HepG2 (cell line): ENCODE measurements around the gene KARS1. TPM values are rescaled to one million over a fixed set of nuclear protein-coding genes. Genes with fewer than 3 reads are reported as not detected.
A peak's percentile ranks its signal among the peaks of the same experiment; 100 is the strongest.

ENCODE experiments used
- ATAC-seq: fragments of 200-7000 bp; cut with Tn5 transposase; 3 replicates; pipeline ENCODE4 v1.9.1; 2020; ENCODE audit warnings: mild to moderate bottlenecking, moderate library complexity
- Bru-seq: library from RNA; stranded (reverse); fragments of 400-500 nt; gene quantifications from one replicate; lab custom pipeline; 2021; lab: Mats Ljungman, UMichigan
- BruChase-seq, 2 experiments: library from RNA; stranded (reverse); fragments of 400-500 nt; gene quantifications; one replicate each; lab custom pipeline; 2021; lab: Mats Ljungman, UMichigan
- BruUV-seq: library from RNA; stranded (reverse); fragments of 400-500 nt; replicated peaks from 2 replicates; lab custom pipeline; 2021; lab: Mats Ljungman, UMichigan
- CTCF ChIA-PET: fragments of 300-600 bp; formaldehyde crosslinking; extraction: SDS; loops from one replicate; lab custom pipeline; 2021; ENCODE audit warnings: low total read pairs, inconsistent platforms, low intra/inter-chr PET ratio; lab: Yijun Ruan, JAX
- POLR2A ChIA-PET: fragments of 350-600 bp; sonication (Branson Sonifier 250); formaldehyde crosslinking; loops from one replicate; lab custom pipeline; 2020; ENCODE audit warnings: antibody characterized with exemption, inconsistent platforms; lab: Yijun Ruan, JAX
- DNase-seq: peaks from one replicate; pipeline ENCODE4 v3.0.0-alpha.2; 2015; ENCODE audit warnings: low spot score
- FAIRE-seq: peaks from 3 replicates; lab custom pipeline; 2011; peaks lifted over from hg19 to GRCh38; lab: Jason Lieb, UNC
- H2AFZ ChIP-seq: one replicate; pipeline ENCODE4 v1.6.1; 2011; ENCODE audit warnings: low read length, inconsistent platforms
- H3K27ac ChIP-seq: fragments of 300-600 bp; 3 replicates; pipeline ENCODE4 v1.8.0; 2011; ENCODE audit warnings: mixed run types, mild to moderate bottlenecking, mixed read lengths, low read length, inconsistent platforms; ENCODE audit not compliant: insufficient read depth; ENCODE audit errors: extremely low read length
- H3K27me3 ChIP-seq, 2 experiments: fragments of 200-600 bp in 1 of 2; 2 replicates in 1 of 2; 3 replicates in 1 of 2; pipeline versions ENCODE4 v1.6.0 to v1.8.0; 2011; ENCODE audit warnings: low read length in 2 of 2, mild to moderate bottlenecking in 2 of 2, moderate library complexity in 2 of 2, inconsistent platforms in 1 of 2; ENCODE audit not compliant: insufficient read depth in 2 of 2, control insufficient read depth in 1 of 2
- H3K36me3 ChIP-seq, 2 experiments: fragments of 200-600 bp in 1 of 2; replicated peaks in 1 of 2; 2 replicates in 1 of 2; 3 replicates in 1 of 2; pipeline versions ENCODE4 v1.5.1 to v1.8.0; 2011; ENCODE audit warnings: low read length in 2 of 2, inconsistent platforms in 1 of 2; ENCODE audit not compliant: insufficient read depth in 2 of 2, control insufficient read depth in 1 of 2
- H3K4me1 ChIP-seq: 2 replicates; pipeline ENCODE4 v1.5.1; 2012; ENCODE audit warnings: low read length, inconsistent platforms; ENCODE audit not compliant: insufficient read depth
- H3K4me2 ChIP-seq: 2 replicates; pipeline ENCODE4 v1.6.0; 2011; ENCODE audit warnings: low read depth, low read length, inconsistent platforms
- H3K4me3 ChIP-seq, 3 experiments: fragments of 200-600 bp in 1 of 3; sonication (generic), shearing (Covaris generic) in 1 of 3; replicated peaks in 1 of 3; 2 replicates each; pipeline ENCODE4 v1.5.1; 2011 to 2016; ENCODE audit warnings: low read length in 3 of 3, inconsistent platforms in 2 of 3, low read depth in 2 of 3, mild to moderate bottlenecking in 2 of 3, control low read depth in 1 of 3, mixed read lengths in 1 of 3; ENCODE audit not compliant: insufficient read depth in 1 of 3
- H3K79me2 ChIP-seq: one replicate; pipeline ENCODE4 v1.6.1; 2011; ENCODE audit warnings: low read length, inconsistent platforms; ENCODE audit not compliant: insufficient read depth
- H3K9ac ChIP-seq: 2 replicates; pipeline ENCODE4 v1.6.0; 2011; ENCODE audit warnings: mild to moderate bottlenecking, low read depth, low read length, inconsistent platforms; ENCODE audit not compliant: insufficient read depth
- H3K9me3 ChIP-seq: 2 replicates; pipeline ENCODE4 v1.5.1; 2012; ENCODE audit warnings: mild to moderate bottlenecking, low read length
- H4K20me1 ChIP-seq: 2 replicates; pipeline ENCODE4 v1.6.0; 2011; ENCODE audit warnings: inconsistent platforms, mild to moderate bottlenecking, low read length, moderate library complexity; ENCODE audit not compliant: insufficient read depth
- HNF1A ChIP-seq, 2 experiments: sonication (generic) in 1 of 2; formaldehyde crosslinking in 1 of 2; IDR thresholded peaks; 2 replicates each; pipeline versions ENCODE4 v1.4.0 to v1.6.1; 2016 to 2020; ENCODE audit warnings: borderline replicate concordance in 1 of 2, low read depth in 1 of 2, mild to moderate bottlenecking in 1 of 2, missing genetic modification reagents in 1 of 2
- JDP2 ChIP-seq: sonication (generic); formaldehyde crosslinking; IDR thresholded peaks from 2 replicates; pipeline ENCODE4 v1.8.1; 2022; ENCODE audit warnings: missing genetic modification reagents, borderline replicate concordance
- NFIC ChIP-seq: IDR thresholded peaks from 2 replicates; pipeline ENCODE4 v1.6.1; 2012; ENCODE audit warnings: mild to moderate bottlenecking, low read length, inconsistent platforms
- ZHX1 ChIP-seq: sonication (generic); formaldehyde crosslinking; IDR thresholded peaks from 2 replicates; pipeline ENCODE4 v1.8.1; 2022; ENCODE audit warnings: low read depth, mild to moderate bottlenecking, missing genetic modification reagents
- ZNF790 ChIP-seq: sonication (generic); formaldehyde crosslinking; IDR thresholded peaks from 2 replicates; pipeline ENCODE4 v1.8.0; 2022; ENCODE audit warnings: missing genetic modification reagents, mild to moderate bottlenecking, borderline replicate concordance
- WGBS: methylation state at CpG from one replicate; pipeline ENCODE4 v1.1.6; 2017; ENCODE audit warnings: low lambda C conversion rate; 5-methylcytosine and 5-hydroxymethylcytosine counted together
- in situ Hi-C: cut with HindIII; loops from 2 replicates; pipeline ENCODE4 v1.10.0; 2017; ENCODE audit warnings: low pct_unique_long_range_greater_than_20kb; ENCODE audit not compliant: extremely low pct_ligation_motif_present
- intact Hi-C: fragments of 100-400 bp; cut with micrococcal nuclease; formaldehyde crosslinking; loops from one replicate; pipeline ENCODE4 v1.10.0; 2022; ENCODE audit not compliant: unreplicated experiment
- long read RNA-seq, 2 experiments: library from RNA in 1 of 2; library from polyadenylated mRNA in 1 of 2; stranded (forward) in 1 of 2; unstranded in 1 of 2; transcript quantifications; one replicate each; pipeline ENCODE4 v2.0.0, GENCODE V29; 2019 to 2022
- polyA minus RNA-seq, 3 experiments: library from RNA; depleted of rRNA, polyadenylated mRNA; stranded (reverse); fragments of >200 nt; gene quantifications; 2 replicates each; pipeline ENCODE4 v1.2.3, GENCODE V29; 2011; ENCODE audit warnings: low replicate concordance in 1 of 3
- polyA plus RNA-seq, 8 experiments: library from polyadenylated mRNA; depleted of rRNA in 3 of 8; stranded (reverse) in 7 of 8; unstranded in 1 of 8; fragments of >200 nt; fragmentation: Illumina TruSeq in 4 of 8; extraction: Trizol in 4 of 8; gene quantifications; 2 replicates each; pipeline versions ENCODE4 v1.2.1 to v1.2.3, GENCODE V29; 2011 to 2016; ENCODE audit warnings: low read depth in 4 of 8, missing spikeins in 1 of 8, mixed read lengths in 1 of 8; ENCODE audit not compliant: insufficient read depth in 1 of 8
- total RNA-seq, 5 experiments: library from RNA; depleted of rRNA; stranded (reverse); fragments of >200 nt; fragmentation: Illumina TruSeq; extraction: Trizol; gene quantifications; 2 replicates each; pipeline ENCODE4 v1.2.3, GENCODE V29; 2016; ENCODE audit warnings: low read depth in 1 of 5

KARS1 gene
- total RNA-seq (2016; rRNA removed; fragmentation: Illumina TruSeq; extraction: Trizol) (276 and 379 TPM in 2 replicates), polyA plus RNA-seq (2011; rRNA removed) (111 and 141 TPM in 2 replicates), polyA minus RNA-seq (2011; rRNA and poly(A)+ RNA removed; ENCODE audit: low replicate concordance) (97.4 and 136 TPM in 2 replicates), Bru-seq, nascent RNA (percentile 92 among the genes with signal in this experiment), BruChase-seq, experiment 1, labeled RNA remaining after a 6-hour chase (percentile 94 among the genes with signal in this experiment), BruChase-seq, experiment 2, labeled RNA remaining after a 2-hour chase (percentile 90 among the genes with signal in this experiment)
- 95.8 and 98.0 TPM in 2 replicates for total RNA-seq (2016; cell fraction: cytosol; rRNA removed; fragmentation: Illumina TruSeq; extraction: Trizol; ENCODE audit: low read depth)
- 278 and 398 TPM in 2 replicates for total RNA-seq (2016; cell fraction: insoluble cytoplasmic fraction; rRNA removed; fragmentation: Illumina TruSeq; extraction: Trizol)
- 157 and 166 TPM in 2 replicates for total RNA-seq (2016; cell fraction: membrane; rRNA removed; fragmentation: Illumina TruSeq; extraction: Trizol)
- 113 and 115 TPM in 2 replicates for total RNA-seq (2016; cell fraction: nucleus; rRNA removed; fragmentation: Illumina TruSeq; extraction: Trizol)
- 112 and 133 TPM in 2 replicates for polyA plus RNA-seq (2011; cell fraction: cytosol; rRNA removed)
- 47.2 and 50.5 TPM in 2 replicates for polyA plus RNA-seq (2011; cell fraction: nucleus; rRNA removed)
- 147 and 191 TPM in 2 replicates for polyA plus RNA-seq (2012)
- 70.1 and 76.3 TPM in 2 replicates for polyA plus RNA-seq (2016; cell fraction: cytosol; fragmentation: Illumina TruSeq; extraction: Trizol; ENCODE audit: low read depth)
- 373 and 381 TPM in 2 replicates for polyA plus RNA-seq (2016; cell fraction: insoluble cytoplasmic fraction; fragmentation: Illumina TruSeq; extraction: Trizol; ENCODE audit: low read depth)
- polyA plus RNA-seq (2016; cell fraction: membrane; fragmentation: Illumina TruSeq; extraction: Trizol; ENCODE audit: low read depth) = 126 and 136 TPM in 2 replicates
- 131 and 143 TPM in 2 replicates for polyA plus RNA-seq (2016; cell fraction: nucleus; fragmentation: Illumina TruSeq; extraction: Trizol; ENCODE audit: insufficient read depth, low read depth)
- polyA minus RNA-seq (2011; cell fraction: cytosol; rRNA and poly(A)+ RNA removed) = 71.7 and 75.4 TPM in 2 replicates
- 102 and 113 TPM in 2 replicates for polyA minus RNA-seq (2011; cell fraction: nucleus; rRNA and poly(A)+ RNA removed)
- long read RNA-seq, experiment 1, transcript KARS-202 (15 exons, 2,421 nt) = minor isoform, 37 of 190 reads
- long read RNA-seq, experiment 1, transcript KARS-201 (14 exons, 2,005 nt) = major isoform, 101 of 190 reads
- long read RNA-seq, experiment 1, partial matches to known transcripts = 35 of 190 reads
- long read RNA-seq, experiment 1, other reads (novel, unspliced or antisense) = 15 of 190 reads
- long read RNA-seq, experiment 2, transcript KARS-211 (2 exons, 589 nt) = minor isoform, 9 of 570 reads
- long read RNA-seq, experiment 2, transcript KARS-201 (14 exons, 2,005 nt) = major isoform, 251 of 570 reads
- long read RNA-seq, experiment 2, transcript KARS-202 (15 exons, 2,421 nt) = minor isoform, 70 of 570 reads
- long read RNA-seq, experiment 2, transcript KARS-204 (14 exons, 1,942 nt) = minor isoform, 7 of 570 reads
- long read RNA-seq, experiment 2, partial matches to known transcripts = 159 of 570 reads
- long read RNA-seq, experiment 2, other reads (novel, unspliced or antisense) = 73 of 570 reads

GRCh38 chr16:75647492-75648264 is at the start of gene KARS1, which contains the start of gene TERF2IP:
Gene KARS1 (minus strand): TSS chr16:75647665. CDS start chr16:75647639, 26 bp downstream.
Gene TERF2IP (plus strand): TSS chr16:75647773. CDS start chr16:75647883, 110 bp downstream.
- Histone ChIP-seq H3K9ac (peak within 1 kb of the TSS; percentile 94), H3K4me1 (peaks cover 58% of the 10 kb centered on the region), H4K20me1 (peaks cover 46% of the 10 kb centered on the region), H2AFZ (peak within 1 kb of the TSS; percentile 39), H3K27ac (peak within 1 kb of the TSS; percentile 93), H3K4me2 (peak within 1 kb of the TSS; percentile 87), H3K4me3 (peak within 1 kb of the TSS; percentile 82 to 96 (median 93)), H3K9me3 (no peaks in the 10 kb centered on the region), H3K36me3 (peaks cover 3 to 25% of the 10 kb centered on the region in 2 experiments), H3K79me2 (peaks cover 92% of the 10 kb centered on the region), H3K27me3 (no peaks in the 10 kb centered on the region; a peak in 1 of 5 replicates)
- ATAC-seq = peak; percentile 97
- WGBS = 3% methylated on average over 37 of the region's 76 CpGs
- POLR2A ChIA-PET = interaction anchor here (0.7 to 2.9 kb wide), 15 partner anchors 8 to 342 kb away, joined by 3 to 28 read pairs (median 5); partner anchors contain the start of genes ADAT1, CFDP1, GABARAPL2 and TMEM231
- FAIRE-seq = peak; percentile 75
- peak; percentile 92 for DNase-seq
- BruUV-seq = TSS peak; percentile 50
- in situ Hi-C loops = loop anchor here (5.0 kb wide), 1 partner anchor 115 kb away; no protein-coding TSS in a partner anchor
- CTCF ChIA-PET = no interaction called here
- intact Hi-C loops = loop anchor here (2.0 to 5.0 kb wide), 2 partner anchors 80 to 177 kb away; partner anchors contain the start of gene GABARAPL2
- no peak for TF ChIP-seq JDP2 (CRISPR knock-in tag)
- peak; percentile 29 for TF ChIP-seq ZHX1
- peak; percentile 87; the same call in 1 of the 2 replicates for TF ChIP-seq ZNF790
- TF ChIP-seq HNF1A (IDR thresholded peaks at IDR 0.05; ENCODE audit: low read depth) = no peak
- peak; percentile 54 for TF ChIP-seq HNF1A (CRISPR knock-in tag; IDR thresholded peaks at IDR 0.05; ENCODE audit: borderline replicate concordance)
- TF ChIP-seq NFIC = no peak
